ENCODE measurements around the gene VPREB3. TPM values are rescaled to one million over a fixed set of nuclear protein-coding genes. Genes with fewer than 3 reads are reported as not detected.
A peak's percentile ranks its signal among the peaks of the same experiment; 100 is the strongest.

The VPREB3 gene
- total and polyA plus RNA-seq, 2 of the 8 experiments (the other 6 are each of a cell fraction or from before 2014, with no cell fraction given), result 0.52 to 4.6 TPM

- no peak for TF ChIP-seq NANOG (IDR thresholded peaks at IDR 0.05; ENCODE audit: insufficient read depth, low read depth, low read length, poor library complexity, severe bottlenecking)
- no peak for TF ChIP-seq TCF12 (IDR thresholded peaks at IDR 0.05; ENCODE audit: low read depth, low read length)
- TF ChIP-seq KDM1A (IDR thresholded peaks at IDR 0.05; ENCODE audit: borderline replicate concordance, low read length), result no peak
- TF ChIP-seq TAF7 (optimal IDR thresholded peaks at IDR 0.05; ENCODE audit: borderline replicate concordance, low read depth, low read length), result peak; percentile 79
- TF ChIP-seq BACH1 (IDR thresholded peaks at IDR 0.05; ENCODE audit: low read length), result no peak
- TF ChIP-seq, protein P1, sequence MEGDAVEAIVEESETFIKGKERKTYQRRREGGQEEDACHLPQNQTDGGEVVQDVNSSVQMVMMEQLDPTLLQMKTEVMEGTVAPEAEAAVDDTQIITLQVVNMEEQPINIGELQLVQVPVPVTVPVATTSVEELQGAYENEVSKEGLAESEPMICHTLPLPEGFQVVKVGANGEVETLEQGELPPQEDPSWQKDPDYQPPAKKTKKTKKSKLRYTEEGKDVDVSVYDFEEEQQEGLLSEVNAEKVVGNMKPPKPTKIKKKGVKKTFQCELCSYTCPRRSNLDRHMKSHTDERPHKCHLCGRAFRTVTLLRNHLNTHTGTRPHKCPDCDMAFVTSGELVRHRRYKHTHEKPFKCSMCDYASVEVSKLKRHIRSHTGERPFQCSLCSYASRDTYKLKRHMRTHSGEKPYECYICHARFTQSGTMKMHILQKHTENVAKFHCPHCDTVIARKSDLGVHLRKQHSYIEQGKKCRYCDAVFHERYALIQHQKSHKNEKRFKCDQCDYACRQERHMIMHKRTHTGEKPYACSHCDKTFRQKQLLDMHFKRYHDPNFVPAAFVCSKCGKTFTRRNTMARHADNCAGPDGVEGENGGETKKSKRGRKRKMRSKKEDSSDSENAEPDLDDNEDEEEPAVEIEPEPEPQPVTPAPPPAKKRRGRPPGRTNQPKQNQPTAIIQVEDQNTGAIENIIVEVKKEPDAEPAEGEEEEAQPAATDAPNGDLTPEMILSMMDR (IDR thresholded peaks at IDR 0.05; ENCODE audit: control extremely low read depth in 1 of 3, insufficient read depth in 1 of 3, low read depth in 1 of 3, low read length in 3 of 3), result no peak
- no peak for TF ChIP-seq HDAC6 (IDR thresholded peaks at IDR 0.05; ENCODE audit: low read depth, low read length)
- no peak for TF ChIP-seq CBX8 (IDR thresholded peaks at IDR 0.05; ENCODE audit: borderline replicate concordance, low read depth, low read length)
- TF ChIP-seq SIX5 (IDR thresholded peaks at IDR 0.05; ENCODE audit: low read depth, low read length), result peak; percentile 64
- TF ChIP-seq CTBP2 (IDR thresholded peaks at IDR 0.05; ENCODE audit: borderline replicate concordance, insufficient read depth, insufficient read length, low read length), result no peak
- peak; percentile 21 for TF ChIP-seq RNF2 (IDR thresholded peaks at IDR 0.05; ENCODE audit: borderline replicate concordance, low read depth, low read length, missing control alignments, poor library complexity, severe bottlenecking)
- no peak for TF ChIP-seq RAD21 (IDR thresholded peaks at IDR 0.05 in 1 of 2, conservative IDR thresholded peaks at IDR 0.05 in 1 of 2; ENCODE audit: low read depth in 2 of 2, low read length in 2 of 2)
- TF ChIP-seq JUN (IDR thresholded peaks at IDR 0.05; ENCODE audit: low read depth, low read length), result no peak
- no peak for TF ChIP-seq SP2 (IDR thresholded peaks at IDR 0.05; ENCODE audit: low read length)
- TF ChIP-seq RBBP5 (IDR thresholded peaks at IDR 0.05; ENCODE audit: borderline replicate concordance, low read depth, low read length), result no peak
- TF ChIP-seq FOSL1 (IDR thresholded peaks at IDR 0.05; ENCODE audit: insufficient read depth, low read depth, low read length), result no peak
- no peak for TF ChIP-seq EZH2 (IDR thresholded peaks at IDR 0.05; ENCODE audit: low read depth, low read length, severe bottlenecking)
- 0 out of 2 replicates have a peak, but pooled peaks have one; percentile 31 for TF ChIP-seq SP1 (IDR thresholded peaks at IDR 0.05; ENCODE audit: low read depth, low read length)
These were observed 37.1 kb downstream of the VPREB3 start (continued) for GRCh38 chr22:23716811-23717801.
